HCT116 (cell line): ENCODE results near the gene SPESP1. TPM values are rescaled to one million over a fixed set of nuclear protein-coding genes. Genes with fewer than 3 reads are reported as not detected.

Experiments used
- ATAC-seq: fragments of 200-7000 bp; cut with Tn5 transposase; 2 replicates; pipeline ENCODE4 v1.9.1; 2020; ENCODE audit warnings: mild to moderate bottlenecking, moderate library complexity
- BruUV-seq: library from RNA; stranded (reverse); fragments of 400-500 nt; replicated peaks from 2 replicates; lab custom pipeline; 2021; lab: Mats Ljungman, UMichigan
- CTCF ChIA-PET: fragments of 300-600 bp; sonication (Branson Sonifier 250); formaldehyde crosslinking; loops from one replicate; lab custom pipeline; 2021; ENCODE audit warnings: antibody characterized with exemption; lab: Charles Lee
- POLR2A ChIA-PET: fragments of 300-600, 350-600 bp; sonication (Branson Sonifier 250); formaldehyde crosslinking; loops from one replicate; lab custom pipeline; 2021; ENCODE audit warnings: antibody characterized with exemption; lab: Charles Lee
- RAD21 ChIA-PET, 2 experiments: fragments of 300-600 bp; sonication (Branson Sonifier 250); formaldehyde crosslinking; loops; one replicate each; lab custom pipeline; 2023; ENCODE audit warnings: low total read pairs in 2 of 2; ENCODE audit not compliant: uncharacterized antibody in 2 of 2, unreplicated experiment in 2 of 2, low non-redundant PET in 1 of 2; lab: Charles Lee
- DNase-seq: peaks from one replicate; pipeline ENCODE4 v3.0.0-alpha.2; 2010; ENCODE audit warnings: low read depth, low spot score
- H2AFZ ChIP-seq: fragments of 200-600 bp; shearing (Covaris generic), sonication (generic); 2 replicates; pipeline ENCODE4 v1.6.1; 2017; ENCODE audit warnings: low read depth, mixed run types, mixed read lengths, antibody characterized with exemption, low read length; ENCODE audit not compliant: poor library complexity, severe bottlenecking
- H3K27ac ChIP-seq: 2 replicates; pipeline ENCODE4 v1.5.1; 2012; ENCODE audit warnings: low read depth, low read length
- H3K27me3 ChIP-seq: fragments of 200-600 bp; sonication (generic); 2 replicates; pipeline ENCODE4 v1.6.1; 2016; ENCODE audit warnings: mixed run types, low read length, mixed read lengths; ENCODE audit not compliant: insufficient read depth
- H3K36me3 ChIP-seq, 2 experiments: fragments of 200-500 bp in 1 of 2; fragments of 200-600 bp in 1 of 2; sonication (Bioruptor generic) in 1 of 2; sonication (generic) in 1 of 2; 2 replicates each; pipeline versions ENCODE4 v1.5.1 to v1.6.1; 2014 to 2016; ENCODE audit warnings: low read length in 2 of 2, inconsistent platforms in 1 of 2, mixed read lengths in 1 of 2, mixed run types in 1 of 2; ENCODE audit not compliant: insufficient read depth in 2 of 2, control insufficient read depth in 1 of 2
- H3K4me1 ChIP-seq, 2 experiments: fragments of 200-600 bp in 1 of 2; sonication (generic) in 1 of 2; 2 replicates each; pipeline versions ENCODE4 v1.5.1 to v1.6.1; 2012 to 2017; ENCODE audit warnings: low read length in 2 of 2, inconsistent platforms in 1 of 2, mild to moderate bottlenecking in 1 of 2, mixed read lengths in 1 of 2, mixed run types in 1 of 2, moderate library complexity in 1 of 2; ENCODE audit not compliant: insufficient read depth in 2 of 2, control insufficient read depth in 1 of 2
- H3K4me2 ChIP-seq: fragments of 200-600 bp; sonication (generic); 2 replicates; pipeline ENCODE4 v1.6.1; 2017; ENCODE audit warnings: mixed run types, low read length, mixed read lengths
- H3K4me3 ChIP-seq, 2 experiments: fragments of 200-600 bp in 1 of 2; sonication (generic) in 1 of 2; replicated peaks in 1 of 2; 2 replicates each; pipeline ENCODE4 v1.5.1; 2011 to 2016; ENCODE audit warnings: low read length in 2 of 2, control low read depth in 1 of 2, low read depth in 1 of 2, mild to moderate bottlenecking in 1 of 2, mixed read lengths in 1 of 2, mixed run types in 1 of 2
- H3K79me2 ChIP-seq: fragments of 200-600 bp; sonication (generic); 2 replicates; pipeline ENCODE4 v1.6.1; 2017; ENCODE audit warnings: mild to moderate bottlenecking, mixed run types, low read length, moderate library complexity, mixed read lengths; ENCODE audit not compliant: insufficient read depth
- H3K9ac ChIP-seq: fragments of 200-600 bp; sonication (generic); 2 replicates; pipeline ENCODE4 v1.6.1; 2016; ENCODE audit warnings: low read length, mixed read lengths
- H3K9me2 ChIP-seq: fragments of 200-600 bp; sonication (generic), shearing (Covaris generic); 2 replicates; pipeline ENCODE4 v1.6.1; 2017; ENCODE audit warnings: mixed run types, mild to moderate bottlenecking, moderate library complexity; ENCODE audit not compliant: insufficient read depth
- H3K9me3 ChIP-seq, 2 experiments: fragments of 200-500 bp in 1 of 2; fragments of 200-600 bp in 1 of 2; sonication (Bioruptor generic) in 1 of 2; sonication (generic) in 1 of 2; 2 replicates each; pipeline ENCODE4 v1.6.1; 2014 to 2017; ENCODE audit warnings: low read length in 2 of 2, mixed read lengths in 2 of 2, inconsistent platforms in 1 of 2, low read depth in 1 of 2, mild to moderate bottlenecking in 1 of 2, mixed run types in 1 of 2, moderate library complexity in 1 of 2; ENCODE audit not compliant: control insufficient read depth in 1 of 2, insufficient read depth in 1 of 2
- H4K20me1 ChIP-seq: fragments of 200-600 bp; sonication (generic), shearing (Covaris generic); 2 replicates; pipeline ENCODE4 v1.6.1; 2017; ENCODE audit warnings: mixed run types, mild to moderate bottlenecking, moderate library complexity; ENCODE audit not compliant: insufficient read depth
- ATF3 ChIP-seq: IDR thresholded peaks from 2 replicates; pipeline ENCODE4 v1.6.1; 2012
- CBX3 ChIP-seq: IDR thresholded peaks from 2 replicates; pipeline ENCODE4 v1.6.1; 2012; ENCODE audit warnings: low read depth
- CEBPB ChIP-seq: IDR thresholded peaks from 2 replicates; pipeline ENCODE4 v1.6.1; 2012; ENCODE audit warnings: low read depth
- CTCF ChIP-seq, 3 experiments: fragments of 200-600 bp in 1 of 3; sonication (generic) in 1 of 3; IDR thresholded peaks in 2 of 3; conservative IDR thresholded peaks in 1 of 3; 2 replicates each; pipeline ENCODE4 v1.5.1; 2012 to 2017; ENCODE audit warnings: low read depth in 2 of 3, low read length in 2 of 3, antibody characterized with exemption in 1 of 3, borderline replicate concordance in 1 of 3, control low read depth in 1 of 3, mild to moderate bottlenecking in 1 of 3, mixed read lengths in 1 of 3, mixed run types in 1 of 3, moderate library complexity in 1 of 3; ENCODE audit not compliant: insufficient read depth in 1 of 3
- ELF1 ChIP-seq: IDR thresholded peaks from 2 replicates; pipeline ENCODE4 v1.6.1; 2012; ENCODE audit warnings: low read depth, borderline replicate concordance
- EZH2 ChIP-seq: fragments of 200-600 bp; sonication (generic); IDR thresholded peaks from 2 replicates; pipeline ENCODE4 v1.6.1; 2017; ENCODE audit warnings: antibody characterized with exemption, mixed run types
- EZH2phosphoT487 ChIP-seq: fragments of 200-600 bp; IDR thresholded peaks from 2 replicates; pipeline ENCODE4 v1.6.1; 2018; ENCODE audit warnings: antibody characterized with exemption, borderline replicate concordance
- FOSL1 ChIP-seq: IDR thresholded peaks from 2 replicates; pipeline ENCODE4 v1.6.1; 2012; ENCODE audit warnings: low read depth
- JUND ChIP-seq: IDR thresholded peaks from 2 replicates; pipeline ENCODE4 v1.6.1; 2012
- POLR2A ChIP-seq: IDR thresholded peaks from 2 replicates; pipeline ENCODE4 v1.7.0; 2011; ENCODE audit warnings: borderline replicate concordance; ENCODE audit not compliant: insufficient read depth, insufficient read length; ENCODE audit errors: extremely low read depth
- RAD21 ChIP-seq: IDR thresholded peaks from 2 replicates; pipeline ENCODE4 v1.6.1; 2012; ENCODE audit warnings: low read depth, mild to moderate bottlenecking
- REST ChIP-seq: IDR thresholded peaks from 2 replicates; pipeline ENCODE4 v1.6.1; 2012; ENCODE audit warnings: low read depth
- SIN3A ChIP-seq: IDR thresholded peaks from 2 replicates; pipeline ENCODE4 v1.6.1; 2012; ENCODE audit warnings: low read depth
- SP1 ChIP-seq: IDR thresholded peaks from 2 replicates; pipeline ENCODE4 v1.6.1; 2012; ENCODE audit warnings: low read depth
- TCF7L2 ChIP-seq: IDR thresholded peaks from 2 replicates; pipeline ENCODE4 v1.7.0; 2011; ENCODE audit warnings: borderline replicate concordance, inconsistent platforms; ENCODE audit not compliant: insufficient read depth, insufficient read length; ENCODE audit errors: extremely low read depth
- ZFX ChIP-seq: fragments of 450-650 bp; IDR thresholded peaks from 2 replicates; pipeline ENCODE4 v1.6.1; 2017
- ZNF274 ChIP-seq: fragments of 200-500 bp; sonication (Bioruptor generic); IDR thresholded peaks from 2 replicates; pipeline ENCODE4 v1.6.1; 2014; ENCODE audit warnings: mild to moderate bottlenecking, low read depth, low read length, inconsistent platforms
- intact Hi-C: fragments of 100-400 bp; cut with micrococcal nuclease; formaldehyde crosslinking; loops from 2 replicates; pipeline ENCODE4 v1.10.0; 2022
- total RNA-seq: library from RNA; stranded (reverse); gene quantifications from one replicate; pipeline ENCODE4 v1.2.1, GENCODE V29; 2021; ENCODE audit not compliant: unreplicated experiment

The SPESP1 gene
- total RNA-seq, 1 experiment from 2014 or later: not detected

GRCh38 chr15:68966996-68967395 is 36.7 kb downstream of the SPESP1 start:
- POLR2A ChIA-PET: no interaction called here
- RAD21 ChIA-PET: no interaction called here
- DNase-seq (no peak), ATAC-seq (no peak)
- Histone ChIP-seq H3K27ac (no peak overlapping the region), H3K36me3 (no peaks in the 10 kb centered on the region), H3K27me3 (no peaks in the 10 kb centered on the region), H3K9me2 (no peaks in the 10 kb centered on the region), H3K4me2 (no peak overlapping the region), H3K4me3 (no peak overlapping the region), H3K9ac (no peak overlapping the region), H3K9me3 (peaks cover 8 to 11% of the 10 kb centered on the region in 2 experiments; a peak in 2 of 4 replicates), H3K4me1 (no peaks in the 10 kb centered on the region), H4K20me1 (no peaks in the 10 kb centered on the region), H2AFZ (no peak overlapping the region), H3K79me2 (no peaks in the 10 kb centered on the region)
- no TSS peak for BruUV-seq
- intact Hi-C loops: no loop called here
- TF ChIP-seq CBX3: no peak
- no peak for TF ChIP-seq POLR2A
- no peak for TF ChIP-seq FOSL1
- TF ChIP-seq RAD21: no peak
- no peak for TF ChIP-seq SP1
- no peak for TF ChIP-seq ZNF274
- TF ChIP-seq ZFX: no peak
- no peak for TF ChIP-seq EZH2
- TF ChIP-seq SIN3A: no peak
- TF ChIP-seq ATF3: no peak
- no peak for TF ChIP-seq CEBPB
- CTCF ChIA-PET: no interaction called here

DNA sequence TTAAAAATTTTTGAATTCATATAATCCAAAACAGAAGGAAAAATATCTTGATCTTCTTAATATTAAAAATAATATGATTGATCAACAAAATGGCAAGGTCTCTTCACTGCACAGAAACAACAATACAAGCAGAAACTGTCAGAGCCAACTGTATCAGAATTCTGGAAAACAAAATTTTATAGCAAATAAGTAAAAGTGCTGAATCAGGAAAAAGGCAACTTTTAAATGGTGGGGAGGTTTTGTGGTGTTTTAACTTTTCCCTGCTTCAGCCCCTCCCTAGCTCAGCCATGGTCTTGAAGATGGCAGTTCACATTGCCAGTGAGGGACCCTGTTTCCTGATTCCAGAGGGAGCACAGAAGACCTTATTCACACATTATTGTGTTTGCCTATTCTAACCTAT is 37.6 kb downstream of the SPESP1 start:
- DNase-seq (no peak), ATAC-seq (no peak)
- RAD21 ChIA-PET: no interaction called here
- intact Hi-C loops: no loop called here
- Histone ChIP-seq H3K27ac (no peak overlapping the region), H3K4me2 (no peak overlapping the region), H3K4me3 (no peak overlapping the region), H4K20me1 (no peaks in the 10 kb centered on the region), H3K4me1 (no peaks in the 10 kb centered on the region), H3K9me3 (peaks cover 8 to 11% of the 10 kb centered on the region in 2 experiments; a peak in 2 of 4 replicates), H3K27me3 (no peaks in the 10 kb centered on the region), H2AFZ (no peak overlapping the region), H3K36me3 (no peaks in the 10 kb centered on the region), H3K9ac (no peak overlapping the region), H3K9me2 (no peaks in the 10 kb centered on the region), H3K79me2 (no peaks in the 10 kb centered on the region)
- CTCF ChIA-PET: no interaction called here
- no TSS peak for BruUV-seq
- POLR2A ChIA-PET: no interaction called here
- TF ChIP-seq REST (no peak), JUND (no peak), ATF3 (no peak), POLR2A (no peak), CTCF (IDR thresholded peaks at IDR 0.05 in 2 of 3, conservative IDR thresholded peaks at IDR 0.05 in 1 of 3; ENCODE audit: borderline replicate concordance in 1 of 3, insufficient read depth in 1 of 3, low read depth in 2 of 3, low read length in 2 of 3) (no peak), EZH2 (no peak), TCF7L2 (no peak), ELF1 (no peak), EZH2phosphoT487 (no peak), CBX3 (no peak)
